Mesothelial cell of epicardium (in vitro differentiated cells): ENCODE measurements around the gene EIF4G3. TPM values are rescaled to one million over a fixed set of nuclear protein-coding genes. Genes with fewer than 3 reads are reported as not detected.
A peak's percentile ranks its signal among the peaks of the same experiment; 100 is the strongest.

Experiments used
- DNase-seq, 2 experiments: peaks; one replicate each; pipeline ENCODE4 v3.0.0; 2021; ENCODE audit warnings: low spot score in 2 of 2; ENCODE audit not compliant: unreplicated experiment in 2 of 2
- H3K27ac Mint-ChIP-seq: 2 replicates; pipeline ENCODE4 v1.8.0; 2021; ENCODE audit warnings: mixed read lengths
- H3K27me3 Mint-ChIP-seq: 2 replicates; pipeline ENCODE4 v1.8.0; 2021; ENCODE audit warnings: low read depth, mixed read lengths
- H3K36me3 Mint-ChIP-seq: 2 replicates; pipeline ENCODE4 v1.8.0; 2021; ENCODE audit warnings: mixed read lengths
- H3K4me1 Mint-ChIP-seq: 2 replicates; pipeline ENCODE4 v1.8.0; 2021; ENCODE audit warnings: mixed read lengths
- H3K4me3 Mint-ChIP-seq: 2 replicates; pipeline ENCODE4 v1.8.0; 2021; ENCODE audit warnings: mild to moderate bottlenecking, moderate library complexity, mixed read lengths
- H3K9me3 Mint-ChIP-seq: 2 replicates; pipeline ENCODE4 v1.8.0; 2021; ENCODE audit warnings: mixed read lengths
- total RNA-seq: library from RNA; stranded (reverse); gene quantifications from 3 replicates; pipeline ENCODE4 v1.2.1, GENCODE V29; 2021
- TF ChIP-seq, protein P1 (sequence below): fragments of 200-600 bp; sonication (generic); IDR thresholded peaks from one replicate; pipeline ENCODE4 v1.5.0; 2021; ENCODE audit warnings: antibody characterized with exemption; ENCODE audit not compliant: unreplicated experiment

EIF4G3 gene
- total RNA-seq, 1 donor from 2014 or later: 106 TPM

DNA sequence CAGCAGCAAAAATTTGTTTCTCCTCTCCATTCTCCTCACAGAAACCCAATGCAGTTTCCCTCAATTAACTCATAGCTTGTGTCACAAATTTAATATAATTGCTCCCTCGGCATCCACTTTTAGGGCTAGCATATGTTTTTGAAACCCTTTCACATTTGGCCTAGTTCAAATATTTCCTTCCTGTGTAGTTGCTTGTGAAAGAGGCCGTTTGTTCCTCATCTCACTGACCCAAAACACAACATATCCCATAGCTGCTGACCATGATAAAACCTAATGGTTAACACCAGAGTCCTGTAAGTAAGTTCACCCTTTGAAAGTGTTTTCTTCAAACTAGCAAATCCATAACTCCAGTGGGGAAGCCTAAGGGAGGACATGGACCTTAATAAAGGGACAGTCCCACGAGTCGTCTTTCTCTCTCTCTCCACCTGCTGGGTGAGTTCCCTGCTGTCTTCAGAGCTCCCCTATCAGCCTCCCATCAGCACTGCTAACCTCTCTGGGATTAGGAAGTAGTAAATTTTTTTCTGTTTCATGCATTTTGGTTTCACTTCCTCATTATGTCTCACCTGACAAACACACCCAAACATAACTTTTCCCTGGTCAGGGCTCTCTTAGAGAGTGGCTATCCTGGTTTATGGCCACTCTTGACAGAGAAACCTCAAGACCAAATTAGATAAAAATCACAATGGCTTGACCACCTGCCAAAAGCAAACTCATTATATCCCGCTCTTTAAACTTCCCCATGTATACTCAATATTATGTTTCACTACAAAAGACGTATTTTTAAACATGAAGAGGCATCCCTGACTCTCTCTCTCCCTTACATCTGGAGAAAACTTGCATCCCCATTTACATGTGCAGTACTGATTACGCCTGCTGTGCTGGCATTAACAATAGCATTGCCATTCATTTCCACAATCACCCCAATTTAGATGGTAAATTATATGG lies 211.9 kb downstream of the EIF4G3 start:
- H3K4me1 Mint-ChIP-seq: no peaks in the 10 kb centered on the region
- H3K27ac Mint-ChIP-seq: peak overlapping the region; percentile 39
- H3K36me3 Mint-ChIP-seq: peaks cover 10% of the 10 kb centered on the region
- TF ChIP-seq, protein P1, sequence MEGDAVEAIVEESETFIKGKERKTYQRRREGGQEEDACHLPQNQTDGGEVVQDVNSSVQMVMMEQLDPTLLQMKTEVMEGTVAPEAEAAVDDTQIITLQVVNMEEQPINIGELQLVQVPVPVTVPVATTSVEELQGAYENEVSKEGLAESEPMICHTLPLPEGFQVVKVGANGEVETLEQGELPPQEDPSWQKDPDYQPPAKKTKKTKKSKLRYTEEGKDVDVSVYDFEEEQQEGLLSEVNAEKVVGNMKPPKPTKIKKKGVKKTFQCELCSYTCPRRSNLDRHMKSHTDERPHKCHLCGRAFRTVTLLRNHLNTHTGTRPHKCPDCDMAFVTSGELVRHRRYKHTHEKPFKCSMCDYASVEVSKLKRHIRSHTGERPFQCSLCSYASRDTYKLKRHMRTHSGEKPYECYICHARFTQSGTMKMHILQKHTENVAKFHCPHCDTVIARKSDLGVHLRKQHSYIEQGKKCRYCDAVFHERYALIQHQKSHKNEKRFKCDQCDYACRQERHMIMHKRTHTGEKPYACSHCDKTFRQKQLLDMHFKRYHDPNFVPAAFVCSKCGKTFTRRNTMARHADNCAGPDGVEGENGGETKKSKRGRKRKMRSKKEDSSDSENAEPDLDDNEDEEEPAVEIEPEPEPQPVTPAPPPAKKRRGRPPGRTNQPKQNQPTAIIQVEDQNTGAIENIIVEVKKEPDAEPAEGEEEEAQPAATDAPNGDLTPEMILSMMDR: no peak
- H3K27me3 Mint-ChIP-seq: no peaks in the 10 kb centered on the region
- H3K4me3 Mint-ChIP-seq: no peak overlapping the region
- no peaks in the 10 kb centered on the region for H3K9me3 Mint-ChIP-seq
- no peak for DNase-seq

DNA sequence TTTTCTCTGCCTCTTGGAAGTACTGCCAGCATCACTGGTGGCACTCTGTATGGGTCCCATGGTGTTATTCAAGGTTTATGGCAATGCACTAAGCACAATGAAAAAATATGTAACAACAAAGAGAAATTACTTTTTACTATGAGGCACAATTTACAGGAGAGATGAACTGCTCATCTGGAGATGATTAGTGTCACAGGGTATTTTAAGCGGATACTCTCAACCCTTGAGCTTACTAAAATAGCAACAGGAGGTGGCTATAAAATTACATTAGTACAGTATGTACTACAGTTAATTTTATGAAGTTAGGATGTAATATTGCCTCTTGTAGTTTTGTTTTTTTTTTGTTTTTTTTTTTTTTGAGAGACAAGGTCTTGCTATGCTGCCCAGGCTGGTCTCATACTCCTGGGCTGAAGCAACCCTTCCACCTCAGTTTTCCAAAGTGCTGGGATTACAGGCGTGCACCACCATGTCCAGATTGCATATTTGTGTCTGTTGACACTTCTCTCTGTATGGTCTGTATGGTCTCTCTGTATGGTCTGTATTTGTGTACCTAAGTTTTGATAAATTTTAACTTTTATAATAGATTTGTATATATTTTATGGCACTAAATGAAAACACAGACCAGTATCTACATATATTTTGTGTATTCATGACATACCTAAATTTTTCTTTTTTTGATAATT lies 214.0 kb downstream of the EIF4G3 start:
- Mint-ChIP-seq H3K27me3 (no peaks in the 10 kb centered on the region), H3K4me1 (no peaks in the 10 kb centered on the region), H3K9me3 (no peaks in the 10 kb centered on the region), H3K36me3 (peaks cover 14% of the 10 kb centered on the region), H3K4me3 (no peak overlapping the region), H3K27ac (no peak overlapping the region)
- no peak for DNase-seq
- TF ChIP-seq, protein P1: no peak

DNA sequence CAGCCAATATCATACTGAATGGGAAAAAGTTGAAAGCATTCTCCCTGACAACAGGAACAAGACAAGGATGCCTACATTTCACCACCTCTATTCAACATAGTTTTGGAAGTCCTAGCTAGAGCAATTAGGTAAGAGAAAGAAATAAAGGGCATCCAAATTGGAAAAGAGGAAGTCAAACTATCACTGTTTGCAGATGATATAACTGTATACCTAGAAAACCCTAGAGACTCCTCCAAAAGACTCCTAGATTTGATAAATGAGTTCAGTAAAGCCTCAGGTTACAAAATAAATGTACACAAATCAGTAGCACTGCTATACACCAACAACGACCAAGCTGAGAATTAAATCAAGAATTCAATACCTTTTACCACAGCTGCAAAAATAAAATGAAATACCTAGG lies 218.3 kb downstream of the EIF4G3 start:
- Mint-ChIP-seq H3K36me3 (peaks cover 15% of the 10 kb centered on the region), H3K9me3 (no peaks in the 10 kb centered on the region), H3K27me3 (no peaks in the 10 kb centered on the region), H3K27ac (no peak overlapping the region), H3K4me1 (peaks cover 1% of the 10 kb centered on the region), H3K4me3 (no peak overlapping the region)
- DNase-seq: no peak
- TF ChIP-seq, protein P1: no peak

DNA sequence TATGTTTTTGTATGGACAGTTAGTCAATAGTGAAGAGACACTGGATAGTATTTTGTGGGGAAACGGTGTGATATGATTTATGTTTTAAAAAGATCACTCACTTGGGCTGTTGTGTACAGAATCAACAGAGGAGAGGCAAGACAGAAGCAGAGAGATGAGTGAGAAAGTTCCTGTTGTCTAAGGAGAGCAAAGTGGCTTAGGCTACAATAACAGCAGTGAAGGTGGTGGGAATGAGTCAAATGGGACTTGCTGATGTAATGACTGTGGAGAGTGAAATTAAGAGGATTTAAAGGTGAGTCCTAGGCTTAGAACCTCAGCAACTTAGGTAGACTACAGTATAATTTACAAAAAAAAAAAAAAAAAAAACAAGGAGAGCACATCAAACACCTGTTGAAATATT lies 220.4 kb downstream of the EIF4G3 start:
- Mint-ChIP-seq H3K36me3 (peaks cover 13% of the 10 kb centered on the region), H3K9me3 (no peaks in the 10 kb centered on the region), H3K4me3 (no peak overlapping the region), H3K27me3 (no peaks in the 10 kb centered on the region), H3K27ac (no peak overlapping the region), H3K4me1 (peaks cover 1% of the 10 kb centered on the region)
- TF ChIP-seq, protein P1: no peak
- no peak for DNase-seq

DNA sequence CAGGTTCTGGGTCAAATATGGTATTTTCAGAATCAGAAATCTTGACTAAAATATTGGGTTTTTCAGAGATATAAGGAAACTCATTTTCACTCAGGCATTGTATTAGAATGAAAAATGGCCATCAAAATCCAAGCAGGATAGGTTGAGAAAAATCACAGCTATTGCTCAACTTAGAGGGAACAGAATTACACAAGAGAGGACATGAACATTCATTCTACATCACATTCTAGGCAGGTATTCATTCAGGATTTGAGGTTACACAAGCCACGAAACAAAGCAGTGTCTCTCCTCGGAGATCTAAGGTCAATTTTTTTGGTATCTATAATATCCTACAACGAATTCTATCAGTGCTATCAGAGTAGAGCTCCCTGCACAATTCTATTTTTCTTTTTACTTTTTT lies 226.0 kb downstream of the EIF4G3 start:
- Mint-ChIP-seq H3K27ac (no peak overlapping the region), H3K9me3 (no peaks in the 10 kb centered on the region), H3K4me1 (peaks cover 18% of the 10 kb centered on the region), H3K27me3 (no peaks in the 10 kb centered on the region), H3K36me3 (peaks cover 12% of the 10 kb centered on the region), H3K4me3 (no peak overlapping the region)
- DNase-seq: no peak
- TF ChIP-seq, protein P1: no peak
